NCI-H1930 (cell line): ENCODE results near the gene NCKAP5.
"Not testable (repeated sequence)": the region's sequence is repeated elsewhere in the genome, so short reads cannot be mapped to it uniquely, and the experiment has no call there.

Experiments used
- DNase-seq, 2 experiments: peaks; one replicate each; lab custom pipeline; 2025; lab: John Stamatoyannopoulos, UW

Gene NCKAP5

GRCh38 chr2:133522204-133522603 is 46.1 kb downstream of the NCKAP5 start:
- DNase-seq, result no peak

- DNase-seq, result no peak
Observed at GRCh38 chr2:133521146-133521745, 47.0 kb downstream of the NCKAP5 start.

GRCh38 chr2:133519677-133520076 is 48.6 kb downstream of the NCKAP5 start:
- not testable (repeated sequence) for DNase-seq

GRCh38 chr2:133518700-133519344 is 49.4 kb downstream of the NCKAP5 start:
- no peak for DNase-seq

GRCh38 chr2:133517876-133518275 is 50.4 kb downstream of the NCKAP5 start:
- DNase-seq, result no peak

- DNase-seq, result no peak
Observed at GRCh38 chr2:133516405-133517026, 51.7 kb downstream of the NCKAP5 start.

GRCh38 chr2:133515271-133515670 is 53.0 kb downstream of the NCKAP5 start:
- DNase-seq, result no peak

- no peak for DNase-seq
Observed at GRCh38 chr2:133513893-133514292, 54.4 kb downstream of the NCKAP5 start.

- DNase-seq, result no peak
Observed at GRCh38 chr2:133512121-133512520, 56.1 kb downstream of the NCKAP5 start.

- DNase-seq, result no peak
Observed at GRCh38 chr2:133511679-133512078, 56.6 kb downstream of the NCKAP5 start.

GRCh38 chr2:133509777-133510176 is 58.5 kb downstream of the NCKAP5 start:
- DNase-seq, result no peak

GRCh38 chr2:133508546-133509165 is 59.6 kb downstream of the NCKAP5 start:
- DNase-seq, result no peak

- no peak for DNase-seq
Observed at GRCh38 chr2:133506996-133507395, 61.3 kb downstream of the NCKAP5 start.

GRCh38 chr2:133504566-133505505 is 63.4 kb downstream of the NCKAP5 start:
- no peak for DNase-seq

GRCh38 chr2:133503927-133504326 is 64.3 kb downstream of the NCKAP5 start:
- no peak for DNase-seq

GRCh38 chr2:133503323-133503722 is 64.9 kb downstream of the NCKAP5 start:
- DNase-seq, result no peak

- DNase-seq, result no peak
Observed at GRCh38 chr2:133502678-133503077, 65.6 kb downstream of the NCKAP5 start.

- no peak for DNase-seq
Observed at GRCh38 chr2:133500917-133501316, 67.3 kb downstream of the NCKAP5 start.

GRCh38 chr2:133498662-133499585 is 69.3 kb downstream of the NCKAP5 start:
- DNase-seq, result no peak

GRCh38 chr2:133497951-133498565 is 70.2 kb downstream of the NCKAP5 start:
- DNase-seq, result no peak
